ENCODE data around the gene IL11.

The IL11 gene

GRCh38 chr19:55376241-55376933 is 6.1 kb upstream of the IL11 start, which contains the start of gene TMEM190:
TSS of gene TMEM190 (plus strand) at chr19:55376826. CDS start at chr19:55376854, 28 bp downstream.
- no peak for DNase-seq (ENCODE audit: low read depth)
- no peak for TF ChIP-seq CTCF (IDR thresholded peaks at IDR 0.05; ENCODE audit: insufficient read depth, low read depth, low read length, missing control alignments)

GRCh38 chr19:55373993-55374757 is 3.9 kb upstream of the IL11 start:
- no peak overlapping the region for H3K4me3 ChIP-seq (ENCODE audit: low read length)
- TF ChIP-seq CTCF (IDR thresholded peaks at IDR 0.05; ENCODE audit: insufficient read depth, low read depth, low read length, missing control alignments): no peak
- no peak for DNase-seq (ENCODE audit: low read depth)

More at GRCh38 chr19:55376241-55376933, 6.1 kb upstream of the IL11 start, which contains the start of gene TMEM190:
- no peak within 1 kb of the TSS for H3K4me3 ChIP-seq (ENCODE audit: low read length)

GRCh38 chr19:55373306-55373992 is 3.2 kb upstream of the IL11 start:
- DNase-seq (ENCODE audit: low read depth): no peak
- TF ChIP-seq CTCF (IDR thresholded peaks at IDR 0.05; ENCODE audit: insufficient read depth, low read depth, low read length, missing control alignments): no peak
- H3K4me3 ChIP-seq (ENCODE audit: low read length): no peak overlapping the region

- DNase-seq (ENCODE audit: low read depth): no peak
- no peak overlapping the region for H3K4me3 ChIP-seq (ENCODE audit: low read length)
- TF ChIP-seq CTCF (IDR thresholded peaks at IDR 0.05; ENCODE audit: insufficient read depth, low read depth, low read length, missing control alignments): no peak
These were observed 2.2 kb upstream of the IL11 start for GRCh38 chr19:55372316-55373081.

- H3K4me3 ChIP-seq (ENCODE audit: low read length): peak overlapping the region; percentile 44
- DNase-seq (ENCODE audit: low read depth): peak; percentile 79
- TF ChIP-seq CTCF (IDR thresholded peaks at IDR 0.05; ENCODE audit: insufficient read depth, low read depth, low read length, missing control alignments): no peak
These were observed 484 bp downstream of the IL11 start for GRCh38 chr19:55369653-55370304.

Data from epithelial cell of esophagus (primary cell).